ENCODE results near the gene NAA11.

NAA11 gene

GRCh38 chr4:79325436-79325835 lies 425 bp downstream of the NAA11 start:
- ChIA-PET CTCF (no interaction called here), POLR2A (no interaction called here)
- TF ChIP-seq CTCF (IDR thresholded peaks at IDR 0.05; ENCODE audit: control extremely low read depth, extremely low read depth, low read depth, missing control alignments), result no peak
- no peak for DNase-seq (ENCODE audit: extremely low spot score)

GRCh38 chr4:79319975-79320374 lies 5.9 kb downstream of the NAA11 start:
- CTCF ChIA-PET, result interaction anchor here (1.0 kb wide), 1 partner anchor 9 kb away, joined by 3 read pairs; no protein-coding TSS in a partner anchor
- no peak for TF ChIP-seq CTCF (IDR thresholded peaks at IDR 0.05; ENCODE audit: control extremely low read depth, extremely low read depth, low read depth, missing control alignments)
- POLR2A ChIA-PET, result no interaction called here
- DNase-seq (ENCODE audit: extremely low spot score), result no peak

- no peak for TF ChIP-seq CTCF (IDR thresholded peaks at IDR 0.05; ENCODE audit: control extremely low read depth, extremely low read depth, low read depth, missing control alignments)
- POLR2A ChIA-PET, result no interaction called here
- CTCF ChIA-PET, result interaction anchor here (1.0 kb wide), 1 partner anchor 17 kb away, joined by 3 read pairs; no protein-coding TSS in a partner anchor
- no peak for DNase-seq (ENCODE audit: extremely low spot score)
Measured at GRCh38 chr4:79317711-79318110, 8.2 kb downstream of the NAA11 start.

- no peak for DNase-seq (ENCODE audit: extremely low spot score)
- ChIA-PET POLR2A (no interaction called here), CTCF (no interaction called here)
- no peak for TF ChIP-seq CTCF (IDR thresholded peaks at IDR 0.05; ENCODE audit: control extremely low read depth, extremely low read depth, low read depth, missing control alignments)
Measured at GRCh38 chr4:79315891-79316290, 10.0 kb downstream of the NAA11 start.

- TF ChIP-seq CTCF (IDR thresholded peaks at IDR 0.05; ENCODE audit: control extremely low read depth, extremely low read depth, low read depth, missing control alignments), result no peak
- ChIA-PET CTCF (interaction anchor here (0.9 to 1.2 kb wide), 2 partner anchors 11 to 20 kb away, joined by 3 to 4 read pairs; no protein-coding TSS in a partner anchor), POLR2A (no interaction called here)
- DNase-seq (ENCODE audit: extremely low spot score), result no peak
Measured at GRCh38 chr4:79311279-79311678, 14.6 kb downstream of the NAA11 start.

- ChIA-PET CTCF (interaction anchor here (1.0 kb wide), 1 partner anchor 169 kb away, joined by 3 read pairs; no protein-coding TSS in a partner anchor), POLR2A (no interaction called here)
- DNase-seq (ENCODE audit: extremely low spot score), result no peak
- TF ChIP-seq CTCF (IDR thresholded peaks at IDR 0.05; ENCODE audit: control extremely low read depth, extremely low read depth, low read depth, missing control alignments), result no peak
Measured at GRCh38 chr4:79308971-79309370, 16.9 kb downstream of the NAA11 start.

GRCh38 chr4:79308137-79308536 lies 17.7 kb downstream of the NAA11 start:
- DNase-seq (ENCODE audit: extremely low spot score), result no peak
- ChIA-PET POLR2A (no interaction called here), CTCF (interaction anchor here (1.0 kb wide), 1 partner anchor 168 kb away, joined by 3 read pairs; no protein-coding TSS in a partner anchor)
- no peak for TF ChIP-seq CTCF (IDR thresholded peaks at IDR 0.05; ENCODE audit: control extremely low read depth, extremely low read depth, low read depth, missing control alignments)
